ENCODE results near the gene ZNF853.
"Not testable (repeated sequence)": the region's sequence is repeated elsewhere in the genome, so short reads cannot be mapped to it uniquely, and the experiment has no call there.

ZNF853 gene

GRCh38 chr7:6606866-6607583 lies 8.4 kb upstream of the ZNF853 start:
- DNase-seq (ENCODE audit: low read depth, low spot score): no peak

DNA sequence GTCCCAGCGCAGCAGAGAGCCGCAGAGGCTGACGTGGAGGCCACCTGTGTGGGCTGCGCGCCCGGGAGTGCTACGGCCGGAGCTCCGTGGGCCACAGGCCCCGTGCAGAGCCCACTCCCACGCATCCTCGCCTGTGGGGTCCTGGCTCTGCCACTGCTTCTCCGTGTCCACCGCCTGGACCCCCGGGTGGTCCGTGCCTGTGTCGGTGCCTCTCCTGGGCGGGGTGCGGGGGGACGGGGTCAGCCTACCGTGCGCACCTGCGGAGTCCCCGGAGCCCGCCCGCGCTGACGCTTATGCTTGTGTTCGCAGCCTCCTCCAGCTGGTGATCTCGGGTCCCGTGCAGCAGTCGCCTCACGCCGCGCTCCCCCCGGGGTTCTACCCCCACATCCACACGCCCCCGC lies 7.8 kb upstream of the ZNF853 start:
- no peak for DNase-seq (ENCODE audit: low read depth, low spot score)

DNA sequence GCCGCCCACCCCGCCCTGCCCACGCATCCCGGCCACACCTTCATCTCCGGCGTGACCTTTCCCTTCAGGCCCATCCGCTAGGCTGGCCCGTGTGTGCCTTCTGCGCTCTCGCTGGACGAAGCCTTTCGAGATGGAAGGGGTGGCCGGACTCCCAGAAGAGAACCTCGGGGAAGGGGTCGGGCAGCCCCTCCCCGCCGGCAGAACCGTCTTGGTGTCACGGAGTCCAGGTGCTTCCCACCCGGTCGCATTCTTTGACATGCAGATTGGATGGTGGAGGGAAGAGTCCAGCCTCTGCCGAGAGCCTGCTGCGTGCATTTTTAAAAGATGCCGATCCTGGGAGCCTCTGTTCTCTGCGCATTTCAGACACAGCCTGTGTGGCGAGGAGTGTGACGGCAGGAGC lies 7.3 kb upstream of the ZNF853 start:
- no peak for DNase-seq (ENCODE audit: low read depth, low spot score)

GRCh38 chr7:6608794-6609193 lies 6.6 kb upstream of the ZNF853 start:
- no peak for DNase-seq (ENCODE audit: low read depth, low spot score)

- DNase-seq (ENCODE audit: low read depth, low spot score): no peak
These were observed 2.6 kb upstream of the ZNF853 start for GRCh38 chr7:6612819-6613218.

- DNase-seq (ENCODE audit: low read depth, low spot score): no peak
These were observed 1.7 kb upstream of the ZNF853 start for GRCh38 chr7:6613706-6614105.

DNA sequence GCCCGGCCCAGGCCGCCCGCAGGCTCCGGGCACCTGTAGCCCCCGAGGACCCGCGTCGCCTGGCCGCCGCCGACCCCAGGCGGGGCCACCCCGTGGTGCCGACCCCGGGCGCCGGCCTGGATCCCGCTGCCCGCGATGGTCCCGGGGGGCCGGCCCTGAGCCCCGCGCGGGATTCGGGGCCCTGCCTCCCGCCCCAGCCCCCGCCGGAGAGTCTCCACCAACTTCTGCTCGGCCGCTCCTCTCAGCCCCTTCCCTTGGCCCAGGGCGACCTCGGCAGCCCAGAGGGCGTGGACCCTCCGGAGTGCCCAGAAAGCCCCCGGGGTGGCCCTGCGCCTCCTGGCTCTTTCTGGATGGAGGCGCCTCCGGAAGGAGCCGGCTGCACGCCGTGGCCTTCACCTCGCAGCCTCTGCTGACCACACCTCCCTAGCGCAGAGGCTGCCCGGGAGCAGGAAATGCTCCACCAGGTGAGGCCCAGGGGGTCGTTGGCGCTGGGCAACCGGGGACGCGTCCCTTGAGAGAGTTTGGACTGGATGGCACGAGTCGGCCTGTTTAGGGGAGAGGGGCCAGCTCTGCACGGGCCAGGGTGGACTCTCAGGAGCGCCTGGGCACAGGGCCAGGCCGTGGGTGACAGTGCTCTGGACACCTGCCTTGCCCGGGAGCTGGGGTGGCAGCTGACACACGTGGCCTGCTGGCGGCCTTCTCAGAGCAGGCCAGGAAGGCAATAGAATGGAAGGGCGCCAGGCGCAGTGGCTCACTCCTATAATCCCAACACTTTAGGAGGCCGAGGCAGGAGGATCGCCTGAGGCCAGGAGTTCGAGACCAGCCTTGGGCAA lies 529 bp downstream of the ZNF853 start:
- no peak for DNase-seq (ENCODE audit: low read depth, low spot score)

GRCh38 chr7:6616854-6617643 lies 1.6 kb downstream of the ZNF853 start:
- no peak for DNase-seq (ENCODE audit: low read depth, low spot score)

DNA sequence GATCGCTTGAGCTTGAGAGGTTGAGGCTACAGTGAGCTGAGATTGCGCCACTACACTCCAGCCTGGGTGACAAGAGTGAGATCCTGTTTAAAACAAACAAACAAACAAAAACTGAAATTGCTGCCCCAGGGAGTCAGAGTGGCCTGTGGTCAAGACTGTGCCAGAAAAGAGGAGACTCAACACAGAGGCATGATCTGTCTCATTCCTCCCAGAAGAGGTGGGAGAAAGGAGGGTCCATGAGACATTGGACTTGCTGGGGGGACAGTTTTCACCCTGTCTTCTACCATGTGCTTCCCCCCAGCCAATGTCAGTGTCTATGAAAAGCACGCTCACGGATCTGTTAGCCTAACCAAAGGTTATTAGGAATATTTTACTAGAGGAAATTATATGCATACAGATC lies 3.2 kb downstream of the ZNF853 start:
- DNase-seq (ENCODE audit: low read depth, low spot score): no peak

- DNase-seq (ENCODE audit: low read depth, low spot score): no peak
These were observed 4.6 kb downstream of the ZNF853 start for GRCh38 chr7:6619961-6620360.

DNA sequence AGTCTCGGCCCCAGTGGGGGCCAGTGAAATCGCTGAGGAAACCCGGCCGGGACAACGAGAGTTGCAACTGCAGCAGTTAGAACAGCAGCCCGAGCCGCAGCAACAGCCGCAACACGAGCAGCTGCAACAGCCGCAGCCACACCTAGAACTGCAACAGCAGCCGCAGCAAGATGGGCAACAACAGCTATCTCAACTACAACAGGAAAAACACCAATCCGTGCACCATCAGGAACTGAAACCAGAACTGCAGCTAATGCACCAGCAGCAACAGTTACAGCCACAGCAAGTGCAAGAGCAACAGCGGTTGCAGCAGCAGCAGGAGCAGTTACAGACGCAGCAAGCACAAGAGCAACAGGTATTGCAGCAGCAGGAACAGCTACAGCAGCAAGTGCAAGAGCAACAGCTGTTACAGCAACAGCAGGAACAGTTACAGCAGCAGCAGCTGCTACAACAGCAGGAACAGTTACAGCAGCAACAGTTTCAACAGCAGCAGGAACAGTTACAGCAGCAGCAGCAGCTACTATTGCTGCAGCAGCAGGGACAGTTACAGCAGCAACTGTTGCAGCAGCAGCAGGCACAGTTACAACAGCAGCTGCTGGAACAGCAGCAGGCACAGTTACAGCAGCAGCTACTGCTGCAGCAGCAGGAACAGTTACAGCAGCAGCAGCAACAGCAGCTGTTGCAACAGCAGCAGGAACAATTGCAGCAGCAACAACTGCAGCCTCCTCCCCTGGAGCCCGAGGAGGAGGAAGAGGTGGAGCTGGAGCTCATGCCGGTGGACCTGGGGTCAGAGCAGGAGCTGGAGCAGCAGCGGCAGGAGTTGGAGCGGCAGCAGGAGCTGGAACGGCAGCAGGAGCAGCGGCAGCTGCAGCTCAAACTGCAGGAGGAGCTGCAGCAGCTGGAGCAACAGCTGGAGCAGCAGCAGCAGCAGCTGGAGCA lies 6.1 kb downstream of the ZNF853 start:
- no peak for DNase-seq (ENCODE audit: low read depth, low spot score)

DNA sequence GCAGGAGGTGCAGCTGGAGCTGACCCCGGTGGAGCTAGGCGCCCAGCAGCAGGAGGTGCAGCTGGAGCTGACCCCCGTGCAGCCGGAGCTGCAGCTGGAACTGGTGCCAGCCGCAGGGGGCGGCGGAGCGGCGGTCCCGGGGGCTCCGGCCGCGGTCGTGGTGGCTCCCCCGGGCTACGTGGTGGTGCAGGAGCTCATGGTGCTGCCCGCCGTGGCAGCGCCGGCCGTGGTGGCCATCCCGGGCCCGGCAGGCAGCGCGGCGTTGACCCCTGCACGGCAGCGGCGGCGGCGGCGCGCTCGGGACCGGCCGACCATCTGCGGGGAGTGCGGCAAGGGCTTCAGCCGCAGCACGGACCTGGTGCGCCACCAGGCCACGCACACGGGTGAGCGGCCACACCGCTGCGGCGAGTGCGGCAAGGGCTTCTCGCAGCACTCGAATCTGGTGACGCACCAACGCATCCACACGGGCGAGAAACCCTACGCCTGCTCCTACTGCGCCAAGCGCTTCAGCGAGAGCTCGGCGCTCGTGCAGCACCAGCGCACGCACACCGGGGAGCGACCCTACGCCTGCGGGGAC lies 6.8 kb downstream of the ZNF853 start:
- no peak for DNase-seq (ENCODE audit: low read depth, low spot score)

DNA sequence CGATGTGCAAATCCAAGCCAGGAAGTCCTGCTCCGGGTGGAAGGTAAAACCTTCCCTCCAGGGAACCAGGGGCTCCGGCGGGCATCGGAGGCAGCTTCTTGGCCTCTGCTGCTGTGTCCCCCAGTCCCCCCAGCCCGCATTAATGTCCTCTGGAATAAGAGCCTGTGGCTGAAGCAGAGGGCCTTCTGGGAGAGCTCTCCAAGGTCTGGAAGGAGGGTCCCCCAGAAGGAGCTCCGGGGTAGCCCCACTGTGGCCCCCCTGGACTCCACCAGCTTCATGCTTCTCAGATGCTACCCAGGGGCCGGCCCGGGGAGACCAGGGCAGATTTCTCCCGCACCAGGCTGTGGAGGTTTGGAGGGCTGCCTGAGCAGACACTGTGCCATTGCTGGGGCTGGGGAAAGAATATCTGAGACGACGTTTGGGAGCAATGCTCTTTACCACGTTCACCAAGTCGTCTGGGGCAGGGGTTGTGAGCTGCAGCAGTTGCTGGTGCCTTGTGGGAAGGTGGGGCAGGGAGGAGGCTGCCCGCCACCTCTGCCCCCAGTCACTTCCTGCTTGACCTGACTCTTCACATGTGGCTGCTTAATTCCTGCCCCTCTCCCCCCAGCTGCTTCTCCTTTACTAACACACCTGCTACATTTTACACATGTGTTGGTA lies 8.3 kb downstream of the ZNF853 start:
- DNase-seq (ENCODE audit: low read depth, low spot score): no peak

- no peak for DNase-seq (ENCODE audit: low read depth, low spot score)
These were observed 8.8 kb downstream of the ZNF853 start for GRCh38 chr7:6624246-6624611.

GRCh38 chr7:6628045-6628444 lies 12.6 kb downstream of the ZNF853 start:
- no peak for DNase-seq (ENCODE audit: low read depth, low spot score)

DNA sequence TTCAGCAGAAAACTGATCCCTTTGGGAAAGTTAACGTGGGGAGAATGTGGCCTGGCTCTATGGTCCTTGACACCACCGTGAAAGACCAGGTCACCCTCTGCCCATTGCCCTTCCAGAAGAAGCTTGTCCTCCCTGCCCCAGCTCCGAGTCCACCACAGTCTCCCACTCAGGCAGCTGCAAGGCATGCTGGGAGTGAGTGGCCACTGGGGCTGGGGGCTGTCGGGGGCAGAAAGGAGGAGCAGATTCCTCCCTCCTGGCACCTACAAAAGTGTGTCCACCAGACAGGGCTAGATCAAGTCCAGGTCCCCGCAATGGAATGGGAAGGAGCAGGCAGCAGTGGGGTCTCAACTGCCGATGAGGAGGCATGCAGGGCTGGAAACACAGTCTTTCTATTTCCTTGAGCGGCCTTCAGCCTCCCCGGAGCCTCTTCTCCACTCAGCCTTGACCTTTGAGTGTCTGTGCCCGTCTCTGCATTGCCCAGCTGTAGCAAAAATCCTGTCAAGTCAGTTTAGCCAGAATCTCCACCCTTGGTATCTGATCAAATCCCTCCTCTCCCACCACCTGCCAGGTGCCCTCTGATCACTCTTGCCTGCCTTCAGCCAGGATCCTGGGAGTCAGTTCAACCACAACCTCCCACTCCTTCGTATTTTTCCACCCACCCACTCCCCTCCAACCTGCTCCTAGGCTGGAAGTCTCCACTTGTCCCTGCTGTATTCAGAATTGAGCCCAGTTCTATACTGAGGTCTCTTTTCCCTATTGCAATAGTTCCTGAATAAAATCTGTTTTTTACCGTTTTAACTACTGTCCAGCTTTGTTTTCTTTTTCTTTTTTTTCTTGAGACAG lies 14.8 kb downstream of the ZNF853 start:
- no peak for DNase-seq (ENCODE audit: low read depth, low spot score)

DNA sequence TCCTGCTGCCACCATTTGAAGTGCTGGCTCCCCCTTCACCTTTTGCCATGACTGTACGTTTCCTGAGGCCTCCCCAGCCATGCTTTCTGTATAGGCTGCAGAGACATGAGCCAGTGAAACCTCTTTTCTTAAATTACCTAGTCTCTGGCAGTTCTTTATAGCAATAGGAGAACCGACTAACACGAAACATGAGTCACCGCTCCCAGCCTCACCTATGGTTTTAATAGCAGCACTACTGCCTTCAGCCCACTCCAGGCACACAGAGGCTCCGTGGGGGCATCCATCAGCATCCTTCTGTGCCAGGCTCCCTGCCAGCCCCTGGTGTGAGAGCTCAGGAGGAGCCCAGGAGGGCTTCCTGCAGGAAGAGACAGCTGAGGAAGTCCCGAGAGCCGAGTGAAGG lies 16.2 kb downstream of the ZNF853 start:
- no peak for DNase-seq (ENCODE audit: low read depth, low spot score)

- no peak for DNase-seq (ENCODE audit: low read depth, low spot score)
These were observed 18.6 kb downstream of the ZNF853 start for GRCh38 chr7:6634021-6634420.

DNA sequence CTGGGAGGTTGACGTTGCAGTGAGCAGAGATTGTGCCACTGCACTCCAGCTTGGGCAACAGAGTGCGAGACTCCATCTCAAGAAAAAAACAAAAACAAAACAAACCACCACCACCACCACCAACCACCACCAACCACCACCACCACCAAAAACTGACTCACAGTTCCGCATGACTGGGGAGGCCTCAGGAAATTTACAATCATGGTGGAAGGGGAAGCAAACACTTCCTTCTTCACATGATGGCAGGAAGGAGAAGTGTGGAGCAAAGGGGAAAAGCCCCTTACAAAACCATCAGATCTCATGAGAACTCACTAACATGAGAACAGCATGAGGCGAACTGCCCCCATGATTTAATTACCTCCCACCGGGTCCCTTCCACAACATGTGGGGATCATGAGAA lies 19.6 kb downstream of the ZNF853 start:
- DNase-seq (ENCODE audit: low read depth, low spot score): not testable (repeated sequence)

Measured in iPS DF 19.7 (cell line).